HG02973 (cell line): ENCODE measurements around the gene MCEMP1.

ENCODE experiments used
- ATAC-seq: cut with Tn5 transposase; IDR thresholded peaks from one replicate; pipeline ENCODE4 v1.9.1; 2021; ENCODE audit warnings: moderate library complexity; ENCODE audit not compliant: unreplicated experiment

MCEMP1 gene

DNA sequence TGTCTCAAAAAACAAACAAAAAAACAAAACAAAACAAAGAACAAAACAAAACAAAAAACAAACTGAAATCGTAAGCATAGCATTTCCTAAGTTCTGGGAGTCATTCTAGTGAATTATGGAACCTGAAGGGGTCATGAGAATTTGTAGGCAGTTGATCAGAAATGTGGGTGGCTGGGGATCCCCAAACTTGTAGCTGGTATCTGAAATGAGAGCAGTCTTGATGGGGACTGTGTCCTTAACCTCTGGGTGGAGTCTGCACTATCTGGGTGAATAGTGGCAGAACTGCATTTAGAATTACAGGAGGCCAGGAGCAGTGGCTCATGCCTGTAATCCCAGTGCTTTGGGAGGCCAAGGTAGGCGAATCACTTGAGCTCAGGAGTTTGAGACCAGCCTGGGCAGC is 48.9 kb downstream of the MCEMP1 start:
- ATAC-seq, result no peak

- ATAC-seq, result no peak
These were observed 52.3 kb downstream of the MCEMP1 start for GRCh38 chr19:7729211-7729610.
